Tibial nerve (tissue), 4 donors: ENCODE results near the gene SELENOF.

ENCODE experiments used
- CTCF ChIP-seq, 5 experiments: fragments of 200-600 bp in 3 of 5; fragments of 450-650 bp in 2 of 5; sonication (generic) in 3 of 5; IDR thresholded peaks; one replicate each; pipeline ENCODE4 v1.5.1; 2016 to 2019; ENCODE audit warnings: antibody characterized with exemption in 5 of 5, mild to moderate bottlenecking in 3 of 5, moderate library complexity in 2 of 5
- EP300 ChIP-seq, 2 donors: sonication (generic); formaldehyde crosslinking; IDR thresholded peaks; one replicate each; pipeline ENCODE4 v1.6.1; 2017; ENCODE audit warnings: antibody characterized with exemption in 2 of 2, mild to moderate bottlenecking in 1 of 2
- POLR2A ChIP-seq, 2 donors: fragments of 450-650 bp; IDR thresholded peaks; one replicate each; pipeline ENCODE4 v1.6.1; 2017; ENCODE audit warnings: antibody characterized with exemption in 2 of 2, mild to moderate bottlenecking in 2 of 2, moderate library complexity in 2 of 2

GRCh38 chr1:86860424-86860823 is 53.5 kb downstream of the SELENOF start:
- TF ChIP-seq POLR2A (IDR thresholded peaks at IDR 0.05) (no peak), CTCF (IDR thresholded peaks at IDR 0.05) (no peak), EP300 (IDR thresholded peaks at IDR 0.05) (no peak)
